Measurements from ENCODE around the gene CASZ1.

CASZ1 gene

GRCh38 chr1:10751160-10751559 is 45.3 kb downstream of the CASZ1 start:
- DNase-seq = no peak

GRCh38 chr1:10745886-10746455 is 50.5 kb downstream of the CASZ1 start:
- DNase-seq = no peak

GRCh38 chr1:10745383-10745782 is 51.1 kb downstream of the CASZ1 start:
- DNase-seq = no peak

- no peak for DNase-seq
Measured at GRCh38 chr1:10744654-10745238, 51.7 kb downstream of the CASZ1 start.

GRCh38 chr1:10744029-10744428 is 52.4 kb downstream of the CASZ1 start:
- no peak for DNase-seq

- no peak for DNase-seq
Measured at GRCh38 chr1:10741696-10742095, 54.8 kb downstream of the CASZ1 start.

- DNase-seq = no peak
Measured at GRCh38 chr1:10740123-10740522, 56.3 kb downstream of the CASZ1 start.

- no peak for DNase-seq
Measured at GRCh38 chr1:10739589-10739988, 56.9 kb downstream of the CASZ1 start.

- DNase-seq = no peak
Measured at GRCh38 chr1:10738061-10739058, 58.1 kb downstream of the CASZ1 start.

GRCh38 chr1:10737651-10738050 is 58.8 kb downstream of the CASZ1 start:
- no peak for DNase-seq

- no peak for DNase-seq
Measured at GRCh38 chr1:10736634-10737586, 59.5 kb downstream of the CASZ1 start.

- DNase-seq = no peak
Measured at GRCh38 chr1:10735563-10736305, 60.7 kb downstream of the CASZ1 start.

- no peak for DNase-seq
Measured at GRCh38 chr1:10734962-10735544, 61.4 kb downstream of the CASZ1 start.

- DNase-seq = no peak
Measured at GRCh38 chr1:10734375-10734774, 62.1 kb downstream of the CASZ1 start.

GRCh38 chr1:10733474-10734366 is 62.7 kb downstream of the CASZ1 start:
- DNase-seq = no peak

GRCh38 chr1:10730985-10731384 is 65.5 kb downstream of the CASZ1 start:
- no peak for DNase-seq

GRCh38 chr1:10728595-10729410 is 67.6 kb downstream of the CASZ1 start:
- DNase-seq = no peak

- DNase-seq = no peak
Measured at GRCh38 chr1:10727751-10728232, 68.7 kb downstream of the CASZ1 start.

GRCh38 chr1:10726355-10726754 is 70.1 kb downstream of the CASZ1 start:
- DNase-seq = no peak

All from CD4-positive, alpha-beta T cell treated with Interleukin-12 subunit alpha and Interleukin-12 subunit beta, for 1 hour (primary cell).